ENCODE data around the gene ZNF555. TPM values are rescaled to one million over a fixed set of nuclear protein-coding genes. Genes with fewer than 3 reads are reported as not detected.
A peak's percentile ranks its signal among the peaks of the same experiment; 100 is the strongest.

The ZNF555 gene
- total and polyA plus RNA-seq, 9 of the 15 experiments (the other 6 are each of a cell fraction or from before 2014, with no cell fraction given): 2.0 to 6.7 (median 5.4) TPM

DNA sequence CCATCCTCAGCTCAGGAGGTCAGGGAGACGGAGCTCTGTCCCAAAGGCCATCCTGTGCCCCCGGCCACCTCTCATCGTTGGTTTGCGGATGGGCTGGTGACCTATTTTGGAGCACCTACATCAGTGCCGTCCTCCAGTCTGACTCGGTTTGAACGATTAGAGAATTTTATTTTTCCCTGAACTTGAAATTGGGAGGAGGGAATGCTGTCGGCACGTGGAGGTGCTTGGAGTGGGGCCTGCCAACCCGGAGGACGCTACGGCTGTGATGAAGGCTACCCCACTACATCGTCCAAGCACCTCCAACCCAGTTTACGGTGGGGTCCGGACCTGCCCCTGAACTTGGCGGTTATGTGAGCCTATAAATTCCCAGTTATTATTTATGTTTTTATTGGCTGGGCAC lies 24.6 kb upstream of the ZNF555 start:
- WGBS (ENCODE audit: insufficient coverage, low coverage, missing lambda C conversion rate): 95% methylated on average over 13 of the region's 16 CpGs
- peaks cover 0 to 36% of the 10 kb centered on the region in 2 experiments; a peak in 3 of 5 replicates for H3K4me1 ChIP-seq (replicated peaks in 1 of 2; ENCODE audit: control insufficient read depth in 2 of 2, insufficient read depth in 2 of 2, low read length in 2 of 2)
- 0 out of 2 replicates have a peak, but pooled peaks cover 1% of the 10 kb centered on the region for H3K9me3 ChIP-seq (replicated peaks; ENCODE audit: control insufficient read depth, insufficient read depth, low read depth, low read length)
- no peak for TF ChIP-seq RBM14 (IDR thresholded peaks at IDR 0.05; ENCODE audit: borderline replicate concordance, insufficient read depth, low read depth, low read length)
- TF ChIP-seq, protein P1, sequence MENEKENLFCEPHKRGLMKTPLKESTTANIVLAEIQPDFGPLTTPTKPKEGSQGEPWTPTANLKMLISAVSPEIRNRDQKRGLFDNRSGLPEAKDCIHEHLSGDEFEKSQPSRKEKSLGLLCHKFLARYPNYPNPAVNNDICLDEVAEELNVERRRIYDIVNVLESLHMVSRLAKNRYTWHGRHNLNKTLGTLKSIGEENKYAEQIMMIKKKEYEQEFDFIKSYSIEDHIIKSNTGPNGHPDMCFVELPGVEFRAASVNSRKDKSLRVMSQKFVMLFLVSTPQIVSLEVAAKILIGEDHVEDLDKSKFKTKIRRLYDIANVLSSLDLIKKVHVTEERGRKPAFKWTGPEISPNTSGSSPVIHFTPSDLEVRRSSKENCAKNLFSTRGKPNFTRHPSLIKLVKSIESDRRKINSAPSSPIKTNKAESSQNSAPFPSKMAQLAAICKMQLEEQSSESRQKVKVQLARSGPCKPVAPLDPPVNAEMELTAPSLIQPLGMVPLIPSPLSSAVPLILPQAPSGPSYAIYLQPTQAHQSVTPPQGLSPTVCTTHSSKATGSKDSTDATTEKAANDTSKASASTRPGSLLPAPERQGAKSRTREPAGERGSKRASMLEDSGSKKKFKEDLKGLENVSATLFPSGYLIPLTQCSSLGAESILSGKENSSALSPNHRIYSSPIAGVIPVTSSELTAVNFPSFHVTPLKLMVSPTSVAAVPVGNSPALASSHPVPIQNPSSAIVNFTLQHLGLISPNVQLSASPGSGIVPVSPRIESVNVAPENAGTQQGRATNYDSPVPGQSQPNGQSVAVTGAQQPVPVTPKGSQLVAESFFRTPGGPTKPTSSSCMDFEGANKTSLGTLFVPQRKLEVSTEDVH (IDR thresholded peaks at IDR 0.05; ENCODE audit: low read depth, partially characterized antibody): no peak
- no peak for TF ChIP-seq COPS2 (conservative IDR thresholded peaks at IDR 0.05)
- no peak for TF ChIP-seq BRD4 (IDR thresholded peaks at IDR 0.05)
- no peak for TF ChIP-seq ZNF212 (CRISPR knock-in tag; IDR thresholded peaks at IDR 0.05)
- no peak for TF ChIP-seq HOXB6 (CRISPR knock-in tag; IDR thresholded peaks at IDR 0.05; ENCODE audit: borderline replicate concordance)
- TF ChIP-seq ZNF121 (CRISPR knock-in tag; conservative IDR thresholded peaks at IDR 0.05): no peak
- TF ChIP-seq DPF2 (IDR thresholded peaks at IDR 0.05): no peak
- TF ChIP-seq, protein P2, sequence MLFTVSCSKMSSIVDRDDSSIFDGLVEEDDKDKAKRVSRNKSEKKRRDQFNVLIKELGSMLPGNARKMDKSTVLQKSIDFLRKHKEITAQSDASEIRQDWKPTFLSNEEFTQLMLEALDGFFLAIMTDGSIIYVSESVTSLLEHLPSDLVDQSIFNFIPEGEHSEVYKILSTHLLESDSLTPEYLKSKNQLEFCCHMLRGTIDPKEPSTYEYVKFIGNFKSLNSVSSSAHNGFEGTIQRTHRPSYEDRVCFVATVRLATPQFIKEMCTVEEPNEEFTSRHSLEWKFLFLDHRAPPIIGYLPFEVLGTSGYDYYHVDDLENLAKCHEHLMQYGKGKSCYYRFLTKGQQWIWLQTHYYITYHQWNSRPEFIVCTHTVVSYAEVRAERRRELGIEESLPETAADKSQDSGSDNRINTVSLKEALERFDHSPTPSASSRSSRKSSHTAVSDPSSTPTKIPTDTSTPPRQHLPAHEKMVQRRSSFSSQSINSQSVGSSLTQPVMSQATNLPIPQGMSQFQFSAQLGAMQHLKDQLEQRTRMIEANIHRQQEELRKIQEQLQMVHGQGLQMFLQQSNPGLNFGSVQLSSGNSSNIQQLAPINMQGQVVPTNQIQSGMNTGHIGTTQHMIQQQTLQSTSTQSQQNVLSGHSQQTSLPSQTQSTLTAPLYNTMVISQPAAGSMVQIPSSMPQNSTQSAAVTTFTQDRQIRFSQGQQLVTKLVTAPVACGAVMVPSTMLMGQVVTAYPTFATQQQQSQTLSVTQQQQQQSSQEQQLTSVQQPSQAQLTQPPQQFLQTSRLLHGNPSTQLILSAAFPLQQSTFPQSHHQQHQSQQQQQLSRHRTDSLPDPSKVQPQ (CRISPR knock-in tag; IDR thresholded peaks at IDR 0.05; ENCODE audit: borderline replicate concordance): no peak
- intact Hi-C loops (cut with micrococcal nuclease) (no loop called here), in situ Hi-C loops (cut with MboI) (no loop called here)
- peaks cover 28% of the 10 kb centered on the region; the same call in 2 of the 3 replicates for H3K36me3 ChIP-seq (ENCODE audit: control insufficient read depth, insufficient read depth, low read length)
- H3K9ac ChIP-seq (ENCODE audit: insufficient read depth in 1 of 2, low read depth in 2 of 2, low read length in 2 of 2): peak overlapping the region in 1 of 2 experiments; percentile 52; a peak in 1 of 4 replicates
- no peaks in the 10 kb centered on the region for H4K20me1 ChIP-seq (replicated peaks; ENCODE audit: control insufficient read depth, insufficient read depth, low read length)
- BruUV-seq (replicated peaks): no TSS peak
- ChIA-PET CTCF (ENCODE audit: low intra/inter-chr PET ratio) (no interaction called here), POLR2A (no interaction called here)
- H3K27me3 ChIP-seq (ENCODE audit: control insufficient read depth in 2 of 2, insufficient read depth in 2 of 2, low read length in 2 of 2): no peaks in the 10 kb centered on the region
- no peak for ATAC-seq
- no peak for FAIRE-seq
- no peak overlapping the region for H3K4me3 ChIP-seq
- DNase-seq (ENCODE audit: extremely low read depth in 1 of 4, low spot score in 3 of 4): no peak
- H3K4me2 ChIP-seq (ENCODE audit: insufficient read depth, low read length): no peak overlapping the region
- H3K9me1 ChIP-seq (ENCODE audit: control insufficient read depth, insufficient read depth, low read length): no peaks in the 10 kb centered on the region
- H3K27ac ChIP-seq (ENCODE audit: extremely low read depth, low read depth, low read length): no peak overlapping the region
- no peak overlapping the region for H2AFZ ChIP-seq (ENCODE audit: low read depth, low read length)
- peaks cover 7% of the 10 kb centered on the region for H3K79me2 ChIP-seq (ENCODE audit: control insufficient read depth, insufficient read depth, low read length)

Measured in K562 (cell line).